GM21390 (cell line): ENCODE results near the gene NUP188.

Source experiments
- ATAC-seq: cut with Tn5 transposase; IDR thresholded peaks from one replicate; pipeline ENCODE4 v1.9.1; 2021; ENCODE audit not compliant: unreplicated experiment

Gene NUP188, protein sequence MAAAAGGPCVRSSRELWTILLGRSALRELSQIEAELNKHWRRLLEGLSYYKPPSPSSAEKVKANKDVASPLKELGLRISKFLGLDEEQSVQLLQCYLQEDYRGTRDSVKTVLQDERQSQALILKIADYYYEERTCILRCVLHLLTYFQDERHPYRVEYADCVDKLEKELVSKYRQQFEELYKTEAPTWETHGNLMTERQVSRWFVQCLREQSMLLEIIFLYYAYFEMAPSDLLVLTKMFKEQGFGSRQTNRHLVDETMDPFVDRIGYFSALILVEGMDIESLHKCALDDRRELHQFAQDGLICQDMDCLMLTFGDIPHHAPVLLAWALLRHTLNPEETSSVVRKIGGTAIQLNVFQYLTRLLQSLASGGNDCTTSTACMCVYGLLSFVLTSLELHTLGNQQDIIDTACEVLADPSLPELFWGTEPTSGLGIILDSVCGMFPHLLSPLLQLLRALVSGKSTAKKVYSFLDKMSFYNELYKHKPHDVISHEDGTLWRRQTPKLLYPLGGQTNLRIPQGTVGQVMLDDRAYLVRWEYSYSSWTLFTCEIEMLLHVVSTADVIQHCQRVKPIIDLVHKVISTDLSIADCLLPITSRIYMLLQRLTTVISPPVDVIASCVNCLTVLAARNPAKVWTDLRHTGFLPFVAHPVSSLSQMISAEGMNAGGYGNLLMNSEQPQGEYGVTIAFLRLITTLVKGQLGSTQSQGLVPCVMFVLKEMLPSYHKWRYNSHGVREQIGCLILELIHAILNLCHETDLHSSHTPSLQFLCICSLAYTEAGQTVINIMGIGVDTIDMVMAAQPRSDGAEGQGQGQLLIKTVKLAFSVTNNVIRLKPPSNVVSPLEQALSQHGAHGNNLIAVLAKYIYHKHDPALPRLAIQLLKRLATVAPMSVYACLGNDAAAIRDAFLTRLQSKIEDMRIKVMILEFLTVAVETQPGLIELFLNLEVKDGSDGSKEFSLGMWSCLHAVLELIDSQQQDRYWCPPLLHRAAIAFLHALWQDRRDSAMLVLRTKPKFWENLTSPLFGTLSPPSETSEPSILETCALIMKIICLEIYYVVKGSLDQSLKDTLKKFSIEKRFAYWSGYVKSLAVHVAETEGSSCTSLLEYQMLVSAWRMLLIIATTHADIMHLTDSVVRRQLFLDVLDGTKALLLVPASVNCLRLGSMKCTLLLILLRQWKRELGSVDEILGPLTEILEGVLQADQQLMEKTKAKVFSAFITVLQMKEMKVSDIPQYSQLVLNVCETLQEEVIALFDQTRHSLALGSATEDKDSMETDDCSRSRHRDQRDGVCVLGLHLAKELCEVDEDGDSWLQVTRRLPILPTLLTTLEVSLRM (N-terminal part only)

DNA sequence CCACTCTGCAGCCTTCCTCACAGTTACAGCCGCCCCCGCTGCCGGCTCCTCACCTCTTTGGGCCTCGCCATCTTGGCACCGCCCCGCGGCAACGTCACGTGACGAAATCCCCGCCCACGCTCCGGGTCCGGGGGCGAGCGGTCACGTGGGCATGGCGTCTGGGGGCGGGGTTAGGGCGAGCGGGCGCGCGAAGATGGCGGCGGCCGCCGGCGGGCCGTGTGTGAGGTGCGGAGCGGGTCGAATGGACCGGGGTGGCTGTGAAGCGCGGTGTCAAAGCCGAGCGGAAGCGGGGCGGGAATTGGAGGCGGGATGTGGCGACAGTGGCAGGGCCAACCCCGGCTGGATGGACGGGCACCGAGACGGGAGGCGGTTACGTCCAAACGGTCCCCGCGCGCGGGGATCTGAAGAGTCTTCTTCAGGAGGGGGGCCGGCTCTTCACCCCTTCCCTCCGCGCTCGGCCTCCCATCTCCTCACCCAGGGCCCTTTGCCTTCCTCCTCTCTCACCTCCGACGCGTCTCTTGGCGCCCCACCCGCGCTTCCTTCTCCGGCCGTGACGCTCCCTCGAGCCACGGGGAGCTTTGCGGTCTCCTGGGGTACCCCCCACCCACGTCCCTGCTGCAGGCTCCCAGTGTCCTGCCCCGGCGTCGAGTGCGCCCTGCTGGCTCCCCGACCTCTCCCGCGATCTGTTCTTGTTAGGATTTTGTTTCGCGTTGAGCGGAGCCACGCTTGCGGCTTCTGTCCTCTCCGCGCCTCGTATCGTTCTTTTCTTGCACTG lies at the start of gene NUP188, which contains the start of gene DOLK:
Gene NUP188 (plus strand): TSS at position 173 of the 775 bp plus-strand sequence. CDS start 21 bp downstream, at position 194.
Gene DOLK (minus strand): TSS at position 77 of the 775 bp plus-strand sequence. CDS start 300 bp downstream, outside the sequence.
- peak; percentile 72 for ATAC-seq

- no peak for ATAC-seq
Measured at GRCh38 chr9:128898382-128898781, 49.1 kb upstream of the NUP188 start.

GRCh38 chr9:128898845-128899565 lies 48.5 kb upstream of the NUP188 start:
- ATAC-seq: no peak

DNA sequence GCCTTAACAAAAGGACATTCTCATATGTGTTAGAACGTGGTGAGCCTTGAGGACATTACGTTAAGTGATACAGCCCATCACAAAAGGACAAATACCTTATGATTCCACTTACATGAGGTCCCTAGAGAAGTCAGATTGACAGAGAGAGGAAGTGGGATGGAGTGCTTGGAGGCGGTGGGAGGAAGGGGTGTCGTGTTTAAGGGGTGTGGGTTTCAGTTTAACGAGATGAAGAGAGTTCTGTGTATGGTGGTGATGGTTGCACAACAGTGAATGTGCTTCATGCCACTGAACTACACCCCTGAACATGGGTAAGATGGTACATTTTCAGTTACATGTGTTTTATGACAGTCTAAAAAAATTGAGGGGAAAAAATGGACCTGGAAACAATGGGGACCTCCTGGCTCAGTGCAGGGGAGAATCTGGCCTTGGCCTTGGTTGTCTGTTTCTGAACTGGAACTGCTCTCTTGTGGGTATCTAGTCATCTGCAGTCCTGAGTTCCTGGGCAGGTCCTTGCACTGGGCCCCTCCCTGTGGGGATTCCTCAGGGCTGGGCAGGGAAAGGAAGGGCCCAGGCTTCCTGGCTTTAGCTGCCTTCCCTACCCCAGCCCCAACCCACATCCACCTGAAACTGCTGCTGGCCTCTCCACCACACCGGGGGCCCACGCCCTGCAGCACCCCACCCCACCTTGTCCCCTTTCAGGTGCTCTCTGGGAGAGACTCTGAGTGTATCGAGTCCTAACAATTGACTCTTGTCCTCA lies 47.8 kb upstream of the NUP188 start:
- ATAC-seq: no peak

DNA sequence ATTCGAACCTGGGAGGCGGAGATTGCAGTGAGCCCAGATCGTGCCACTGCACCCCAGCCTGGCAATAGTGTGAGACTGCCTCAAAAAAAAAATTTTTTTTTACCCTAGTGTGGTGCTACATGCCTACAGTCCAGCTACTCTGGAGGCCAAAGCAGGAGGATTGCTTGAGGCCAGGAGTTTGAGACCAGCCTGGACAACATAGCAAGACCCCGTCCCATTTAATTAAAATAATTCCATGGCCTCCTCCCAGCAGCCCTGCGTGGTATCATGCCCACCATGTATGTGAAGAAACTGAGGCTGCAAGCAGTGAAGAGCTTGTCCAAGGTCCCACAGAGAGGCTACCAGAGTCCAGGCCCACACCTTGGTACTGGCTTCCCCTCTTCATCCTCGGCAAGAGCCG lies 46.1 kb upstream of the NUP188 start:
- no peak for ATAC-seq

- no peak for ATAC-seq
Measured at GRCh38 chr9:128901822-128902221, 45.7 kb upstream of the NUP188 start.

- peak; percentile 87 for ATAC-seq
Measured at GRCh38 chr9:128902351-128903078, 45.0 kb upstream of the NUP188 start.

DNA sequence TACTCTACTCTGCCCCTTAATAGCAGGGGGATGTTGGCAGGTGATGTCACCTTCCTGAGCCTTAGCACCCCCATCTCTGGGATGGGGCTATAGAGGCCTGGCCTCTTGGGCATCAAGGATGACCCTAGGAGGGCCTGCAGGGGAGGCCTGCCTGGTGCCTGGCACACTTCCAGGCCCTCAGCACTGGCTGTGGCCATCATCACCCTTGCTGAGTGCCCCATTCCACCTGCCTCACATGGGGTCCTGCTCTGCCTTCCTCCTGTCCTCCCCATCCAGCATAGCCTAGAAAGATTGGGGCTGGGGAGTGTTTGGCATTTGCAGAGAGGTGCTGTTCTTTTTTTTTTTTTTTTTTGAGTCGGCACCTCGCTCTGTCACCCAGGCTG lies 44.4 kb upstream of the NUP188 start:
- ATAC-seq: no peak

DNA sequence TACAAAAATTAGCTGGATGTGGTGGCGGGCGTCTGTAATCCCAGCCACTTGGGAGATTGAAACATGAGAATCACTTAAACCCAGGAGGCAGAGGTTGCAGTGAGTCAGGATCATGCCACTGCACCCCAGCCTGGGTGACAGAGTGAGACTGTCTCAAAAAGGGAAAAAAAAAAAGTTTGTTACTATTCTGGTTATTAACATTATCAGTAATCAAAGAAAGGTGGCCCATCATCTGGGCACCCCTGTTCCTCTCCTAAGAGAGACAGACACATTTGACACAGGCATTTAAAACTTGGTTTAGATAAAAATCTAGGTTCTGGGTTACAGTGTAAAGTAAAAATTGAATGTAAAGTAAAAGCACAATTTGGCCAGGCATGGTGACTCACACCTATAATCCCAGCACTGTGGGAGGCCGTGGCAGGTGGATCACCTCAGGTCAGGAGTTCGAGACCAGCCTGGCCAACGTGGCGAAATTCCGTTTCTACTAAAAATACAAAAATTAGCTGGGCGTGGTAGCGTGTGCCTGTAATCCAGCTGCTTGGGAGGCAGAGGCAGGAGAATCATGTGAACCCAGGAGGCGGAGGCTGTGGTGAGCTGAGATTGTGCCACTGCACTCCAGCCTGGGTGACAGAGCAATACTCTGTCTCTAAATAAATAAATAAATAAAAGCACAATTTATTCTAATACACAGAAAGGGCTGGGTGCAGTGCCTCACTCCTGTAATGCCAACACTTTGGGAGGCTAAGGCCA lies 43.5 kb upstream of the NUP188 start:
- ATAC-seq: no peak

- ATAC-seq: no peak
Measured at GRCh38 chr9:128905964-128906363, 41.5 kb upstream of the NUP188 start.

- ATAC-seq: no peak
Measured at GRCh38 chr9:128906741-128907140, 40.8 kb upstream of the NUP188 start.

DNA sequence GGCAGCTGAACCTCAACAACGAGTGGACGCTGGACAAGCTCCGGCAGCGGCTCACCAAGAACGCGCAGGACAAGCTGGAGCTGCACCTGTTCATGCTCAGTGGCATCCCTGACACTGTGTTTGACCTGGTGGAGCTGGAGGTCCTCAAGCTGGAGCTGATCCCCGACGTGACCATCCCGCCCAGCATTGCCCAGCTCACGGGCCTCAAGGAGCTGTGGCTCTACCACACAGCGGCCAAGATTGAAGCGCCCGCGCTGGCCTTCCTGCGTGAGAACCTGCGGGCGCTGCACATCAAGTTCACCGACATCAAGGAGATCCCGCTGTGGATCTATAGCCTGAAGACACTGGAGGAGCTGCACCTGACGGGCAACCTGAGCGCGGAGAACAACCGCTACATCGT lies 39.1 kb upstream of the NUP188 start:
- ATAC-seq: no peak

DNA sequence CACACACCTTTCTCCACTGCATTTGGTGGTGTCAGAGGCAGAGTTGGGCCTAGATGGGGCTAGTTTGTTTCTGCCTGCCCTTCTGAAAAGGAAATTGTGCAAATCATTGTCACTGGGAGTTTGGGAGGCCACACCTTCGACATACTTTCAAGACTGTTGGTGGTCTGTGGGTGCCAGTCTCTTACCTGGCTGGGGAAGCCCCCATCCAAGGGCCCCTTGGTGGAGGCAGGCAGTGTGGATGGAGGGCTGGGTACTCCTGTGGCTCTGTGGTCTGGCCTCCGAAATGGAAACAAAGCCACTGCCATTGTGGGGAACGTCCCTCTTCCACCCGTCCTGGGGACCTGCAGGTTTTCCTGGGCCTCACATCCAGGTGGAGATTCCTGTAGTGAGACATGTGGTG lies 37.6 kb upstream of the NUP188 start:
- no peak for ATAC-seq

DNA sequence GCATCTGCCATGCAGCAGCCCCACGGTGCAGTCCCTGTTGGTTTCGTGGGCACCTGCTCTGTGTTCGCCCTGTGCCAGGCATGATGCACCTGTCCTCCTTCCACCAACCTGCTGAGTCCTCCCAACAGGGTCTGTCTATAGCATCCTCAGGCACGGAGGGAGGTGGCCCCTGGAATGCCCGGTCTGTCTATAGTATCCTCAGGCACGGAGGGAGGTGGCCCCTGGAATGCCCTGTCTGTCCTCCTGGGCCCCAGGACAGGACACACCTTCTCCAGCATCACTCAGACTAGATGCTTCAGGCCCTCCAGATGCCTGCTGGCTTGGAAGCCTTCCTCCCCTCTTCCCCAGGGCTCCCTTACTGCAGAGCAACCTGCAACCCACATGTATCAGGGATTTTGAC lies 36.6 kb upstream of the NUP188 start:
- ATAC-seq: no peak

DNA sequence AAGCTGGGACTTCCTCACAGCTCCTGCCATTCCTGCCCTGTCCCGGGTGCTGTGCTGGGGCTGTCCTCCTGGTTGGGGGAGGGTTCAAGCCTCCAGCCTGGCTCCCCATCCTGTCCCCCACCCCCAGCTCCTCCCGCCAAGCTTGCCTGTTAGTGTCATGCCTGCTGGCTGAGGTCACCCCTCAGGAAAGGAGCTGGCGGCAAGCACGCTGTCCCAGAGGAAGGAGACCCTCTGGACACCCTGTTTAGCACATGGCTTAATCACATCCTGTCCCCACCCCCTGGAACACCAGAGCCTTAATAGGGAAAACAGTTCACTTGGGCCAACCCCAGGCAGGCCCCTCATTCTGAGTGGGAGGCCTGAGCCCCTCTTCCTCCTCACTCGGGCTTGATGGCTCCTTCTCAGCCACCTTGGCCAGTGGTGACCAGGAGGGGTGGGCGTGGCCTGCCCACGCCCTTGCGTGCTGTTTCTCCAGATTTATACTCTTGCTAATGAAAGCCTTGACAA lies 35.9 kb upstream of the NUP188 start:
- ATAC-seq: no peak

DNA sequence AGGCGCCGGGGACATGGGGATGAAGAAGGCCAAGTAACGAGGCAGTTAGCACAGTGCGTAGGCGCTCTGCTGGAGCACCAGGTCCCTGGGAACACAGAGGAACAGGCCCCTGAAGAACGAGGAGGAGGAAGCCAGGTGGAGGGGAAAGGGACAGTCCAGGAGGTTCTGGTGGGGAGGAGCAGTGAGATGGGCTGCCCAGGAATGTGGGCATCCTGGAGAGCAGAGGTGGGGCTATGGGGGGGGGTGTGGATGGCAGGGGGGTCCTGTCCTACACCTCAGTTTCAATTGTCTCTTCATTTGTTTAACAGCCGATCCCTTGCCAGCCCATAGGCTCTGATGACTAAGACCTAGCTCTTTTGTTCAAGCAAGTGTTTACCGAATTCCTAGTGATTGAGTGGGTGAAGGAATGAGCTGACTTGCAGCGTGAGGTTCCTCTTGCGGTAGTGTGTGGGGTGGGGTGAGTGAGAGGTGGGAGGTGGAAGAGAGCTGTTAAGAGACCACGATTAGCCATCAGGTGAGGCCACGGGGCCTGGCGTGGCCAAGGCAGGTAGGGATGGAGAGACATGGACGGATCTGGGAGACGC lies 35.1 kb upstream of the NUP188 start:
- ATAC-seq: no peak
